K562 (cell line): ENCODE results near the gene CTNNA3. TPM values are rescaled to one million over a fixed set of nuclear protein-coding genes. Genes with fewer than 3 reads are reported as not detected.

Experiments
- ATAC-seq: fragments of 200-7000 bp; cut with Tn5 transposase; 3 replicates; pipeline ENCODE4 v1.9.1; 2020; ENCODE audit warnings: moderate library complexity
- BruUV-seq: library from RNA; stranded (reverse); fragments of 400-500 nt; replicated peaks from 2 replicates; lab custom pipeline; 2021; lab: Mats Ljungman, UMichigan
- CTCF ChIA-PET: fragments of 300-600 bp; formaldehyde crosslinking; extraction: SDS; loops from one replicate; lab custom pipeline; 2021; ENCODE audit warnings: low intra/inter-chr PET ratio; lab: Yijun Ruan, JAX
- POLR2A ChIA-PET: fragments of 300-600, 350-650 bp; sonication (Branson Sonifier 250); formaldehyde crosslinking; extraction: SDS; loops from one replicate; lab custom pipeline; 2021; ENCODE audit warnings: antibody characterized with exemption, inconsistent platforms; lab: Yijun Ruan, JAX
- DNase-seq, 4 experiments: peaks; one replicate each; pipeline versions ENCODE4 v3.0.0 to v3.0.0-alpha.2; 2011 to 2018; ENCODE audit warnings: low spot score in 3 of 4, mixed read lengths in 3 of 4; ENCODE audit errors: extremely low read depth in 1 of 4
- FAIRE-seq: peaks from 2 replicates; lab custom pipeline; 2011; peaks lifted over from hg19 to GRCh38; lab: Jason Lieb, UNC
- H2AFZ ChIP-seq: 2 replicates; pipeline ENCODE4 v1.6.0; 2011; ENCODE audit warnings: low read depth, low read length, control low read depth, inconsistent platforms
- H3K27ac ChIP-seq: fragments of 200-600 bp; 3 replicates; pipeline ENCODE4 v1.8.0; 2011; ENCODE audit warnings: low read depth, mild to moderate bottlenecking, control low read depth, inconsistent platforms, low read length, moderate library complexity, mixed read lengths; ENCODE audit errors: extremely low read depth
- H3K27me3 ChIP-seq, 2 experiments: fragments of 300-600 bp in 1 of 2; 2 replicates in 1 of 2; 3 replicates in 1 of 2; pipeline versions ENCODE4 v1.6.0 to v1.8.0; 2011; ENCODE audit warnings: inconsistent platforms in 2 of 2, low read length in 2 of 2, mild to moderate bottlenecking in 1 of 2, mixed read lengths in 1 of 2, moderate library complexity in 1 of 2; ENCODE audit not compliant: control insufficient read depth in 2 of 2, insufficient read depth in 2 of 2
- H3K36me3 ChIP-seq: fragments of 300-600 bp; 3 replicates; pipeline ENCODE4 v1.8.0; 2011; ENCODE audit warnings: mild to moderate bottlenecking, low read length, inconsistent platforms; ENCODE audit not compliant: control insufficient read depth, insufficient read depth
- H3K4me1 ChIP-seq, 2 experiments: fragments of 200-600 bp in 1 of 2; replicated peaks in 1 of 2; 2 replicates in 1 of 2; 3 replicates in 1 of 2; pipeline versions ENCODE4 v1.5.1 to v1.8.0; 2011; ENCODE audit warnings: inconsistent platforms in 2 of 2, low read length in 2 of 2, mild to moderate bottlenecking in 1 of 2, mixed read lengths in 1 of 2, moderate library complexity in 1 of 2; ENCODE audit not compliant: control insufficient read depth in 2 of 2, insufficient read depth in 2 of 2
- H3K4me2 ChIP-seq: 2 replicates; pipeline ENCODE4 v1.6.1; 2011; ENCODE audit warnings: low read length, control low read depth, inconsistent platforms, mixed read lengths; ENCODE audit not compliant: insufficient read depth
- H3K4me3 ChIP-seq: fragments of 200-600 bp; sonication (generic), shearing (Covaris generic); 2 replicates; pipeline ENCODE4 v1.5.1; 2016; ENCODE audit warnings: control low read depth, inconsistent platforms
- H3K79me2 ChIP-seq: fragments of 200-600 bp; 3 replicates; pipeline ENCODE4 v1.8.0; 2011; ENCODE audit warnings: low read length, inconsistent platforms; ENCODE audit not compliant: control insufficient read depth, insufficient read depth
- H3K9ac ChIP-seq, 2 experiments: 2 replicates each; pipeline versions ENCODE4 v1.6.0 to v1.6.1; 2011; ENCODE audit warnings: low read depth in 2 of 2, low read length in 2 of 2, control low read depth in 1 of 2, inconsistent platforms in 1 of 2, mild to moderate bottlenecking in 1 of 2, mixed read lengths in 1 of 2; ENCODE audit not compliant: insufficient read depth in 1 of 2
- H3K9me1 ChIP-seq: one replicate; pipeline ENCODE4 v1.6.0; 2011; ENCODE audit warnings: inconsistent platforms, mild to moderate bottlenecking, low read length, moderate library complexity; ENCODE audit not compliant: control insufficient read depth, insufficient read depth
- H3K9me3 ChIP-seq: replicated peaks from 2 replicates; pipeline ENCODE4 v1.5.1; 2011; ENCODE audit warnings: low read depth, low read length, inconsistent platforms; ENCODE audit not compliant: control insufficient read depth, insufficient read depth
- H4K20me1 ChIP-seq: replicated peaks from 2 replicates; pipeline ENCODE4 v1.6.1; 2011; ENCODE audit warnings: low read length, inconsistent platforms, mixed read lengths; ENCODE audit not compliant: control insufficient read depth, insufficient read depth
- BHLHE40 ChIP-seq: IDR thresholded peaks from 2 replicates; pipeline ENCODE4 v1.6.1; 2011; ENCODE audit warnings: low read length, improper control_type of control experiment
- CREBBP ChIP-seq: IDR thresholded peaks from one replicate; pipeline ENCODE4 v1.6.1; 2012; ENCODE audit warnings: low read depth, mild to moderate bottlenecking, control low read depth, inconsistent platforms, low read length
- E2F6 ChIP-seq, 2 experiments: IDR thresholded peaks; 2 replicates each; pipeline ENCODE4 v1.6.1; 2011; ENCODE audit warnings: borderline replicate concordance in 1 of 2, control low read depth in 1 of 2, low read depth in 1 of 2, low read length in 1 of 2, mild to moderate bottlenecking in 1 of 2, mixed read lengths in 1 of 2, moderate library complexity in 1 of 2; ENCODE audit not compliant: insufficient read depth in 1 of 2, insufficient read length in 1 of 2, poor library complexity in 1 of 2, severe bottlenecking in 1 of 2; ENCODE audit errors: extremely low read depth in 1 of 2
- KHSRP ChIP-seq: fragments of 450-650 bp; IDR thresholded peaks from 2 replicates; pipeline ENCODE4 v1.6.1; 2017
- KLF16 ChIP-seq: IDR thresholded peaks from 2 replicates; pipeline ENCODE4 v1.6.1; 2016; ENCODE audit warnings: antibody characterized with exemption
- L3MBTL2 ChIP-seq: fragments of 450-650 bp; IDR thresholded peaks from 2 replicates; pipeline ENCODE4 v1.6.1; 2016; ENCODE audit warnings: mild to moderate bottlenecking, moderate library complexity
- NR3C1 ChIP-seq: sonication (generic); formaldehyde crosslinking; IDR thresholded peaks from 2 replicates; pipeline ENCODE4 v1.8.1; 2022; ENCODE audit warnings: missing genetic modification reagents
- PURB ChIP-seq: sonication (generic); formaldehyde crosslinking; IDR thresholded peaks from 2 replicates; pipeline ENCODE4 v1.9.0; 2021; ENCODE audit warnings: low read depth, mild to moderate bottlenecking, missing genetic modification reagents
- TBL1XR1 ChIP-seq, 2 experiments: IDR thresholded peaks; 2 replicates each; pipeline ENCODE4 v1.6.1; 2012; ENCODE audit warnings: improper control_type of control experiment in 2 of 2, low read length in 2 of 2, mild to moderate bottlenecking in 1 of 2
- ZNF282 ChIP-seq: sonication (generic); formaldehyde crosslinking; IDR thresholded peaks from 2 replicates; pipeline ENCODE4 v1.8.1; 2023; ENCODE audit warnings: missing genetic modification reagents
- ZNF592 ChIP-seq: fragments of 450-650 bp; IDR thresholded peaks from 2 replicates; pipeline ENCODE4 v1.6.1; 2017; ENCODE audit warnings: antibody characterized with exemption, mild to moderate bottlenecking
- WGBS: fragments of 100-300 bp; shearing (Covaris generic); methylation state at CpG from one replicate; pipeline ENCODE4 v1.1.6; 2016; ENCODE audit warnings: low coverage, mixed read lengths; ENCODE audit not compliant: insufficient coverage; ENCODE audit errors: missing lambda C conversion rate; 5-methylcytosine and 5-hydroxymethylcytosine counted together
- in situ Hi-C: fragments of 300-500 bp; cut with MboI; formaldehyde crosslinking; loops from 4 replicates; pipeline ENCODE4 v1.15.0; 2018; ENCODE audit warnings: inconsistent platforms, mixed read lengths
- intact Hi-C: fragments of 100-400 bp; cut with micrococcal nuclease; formaldehyde crosslinking; loops from 2 replicates; pipeline ENCODE4 v1.14.2; 2022
- polyA plus RNA-seq, 8 experiments: library from polyadenylated mRNA; depleted of rRNA in 4 of 8; stranded (reverse) in 5 of 8; unstranded in 3 of 8; fragments of >200 nt; fragmentation: Nextera tagmentation in 2 of 8; fragmentation: Illumina TruSeq in 1 of 8; extraction: Ambion mirVana in 2 of 8; extraction: Trizol in 1 of 8; gene quantifications; 2 replicates each; pipeline versions ENCODE4 v1.2.1 to v1.2.3, GENCODE V29; 2011 to 2014; ENCODE audit warnings: inconsistent platforms in 1 of 8, missing spikeins in 1 of 8
- total RNA-seq, 7 experiments: library from RNA; depleted of rRNA in 6 of 7; stranded (reverse); fragments of >200 nt in 6 of 7; fragmentation: Illumina TruSeq in 2 of 7; extraction: Trizol in 2 of 7; gene quantifications; 2 replicates each; pipeline versions ENCODE4 v1.2.1 to v1.2.3, GENCODE V29; 2011 to 2021; ENCODE audit warnings: low replicate concordance in 1 of 7

The CTNNA3 gene
- total and polyA plus RNA-seq, 9 of the 15 experiments (the other 6 are each of a cell fraction or from before 2014, with no cell fraction given): 0.04 TPM; not detected in 8

GRCh38 chr10:66843396-66843795, 852.6 kb downstream of the CTNNA3 start:
- FAIRE-seq (no peak), DNase-seq (no peak), ATAC-seq (no peak)
- in situ Hi-C loops: no loop called here
- Histone ChIP-seq H3K9me3 (no peaks in the 10 kb centered on the region), H3K27ac (no peak overlapping the region), H3K4me2 (no peak overlapping the region), H3K9ac (no peak overlapping the region), H3K9me1 (no peaks in the 10 kb centered on the region), H2AFZ (no peak overlapping the region), H3K27me3 (no peaks in the 10 kb centered on the region), H3K36me3 (no peaks in the 10 kb centered on the region), H3K79me2 (no peaks in the 10 kb centered on the region), H4K20me1 (no peaks in the 10 kb centered on the region), H3K4me1 (no peaks in the 10 kb centered on the region), H3K4me3 (no peak overlapping the region)
- POLR2A ChIA-PET: no interaction called here
- WGBS: 0% methylated on average over 1 of the region's 1 CpG
- intact Hi-C loops: no loop called here
- CTCF ChIA-PET: no interaction called here
- BruUV-seq: no TSS peak
- TF ChIP-seq L3MBTL2 (no peak), ZNF592 (no peak), PURB (CRISPR knock-in tag) (no peak), E2F6 (IDR thresholded peaks at IDR 0.05; ENCODE audit: borderline replicate concordance in 1 of 2, extremely low read depth in 1 of 2, insufficient read depth in 1 of 2, insufficient read length in 1 of 2, low read depth in 1 of 2, low read length in 1 of 2, poor library complexity in 1 of 2, severe bottlenecking in 1 of 2) (no peak), BHLHE40 (no peak), KLF16 (no peak), ZNF282 (CRISPR knock-in tag) (no peak), CREBBP (no peak), TBL1XR1 (IDR thresholded peaks at IDR 0.05; ENCODE audit: low read length in 2 of 2) (no peak), NR3C1 (no peak), KHSRP (no peak)
